Measurements from ENCODE around the gene GCSH. TPM values are rescaled to one million over a fixed set of nuclear protein-coding genes. Genes with fewer than 3 reads are reported as not detected.
"Not testable (repeated sequence)": the region's sequence is repeated elsewhere in the genome, so short reads cannot be mapped to it uniquely, and the experiment has no call there.

Gene GCSH
- total RNA-seq, 1 donor from 2014 or later = 30.0 TPM

DNA sequence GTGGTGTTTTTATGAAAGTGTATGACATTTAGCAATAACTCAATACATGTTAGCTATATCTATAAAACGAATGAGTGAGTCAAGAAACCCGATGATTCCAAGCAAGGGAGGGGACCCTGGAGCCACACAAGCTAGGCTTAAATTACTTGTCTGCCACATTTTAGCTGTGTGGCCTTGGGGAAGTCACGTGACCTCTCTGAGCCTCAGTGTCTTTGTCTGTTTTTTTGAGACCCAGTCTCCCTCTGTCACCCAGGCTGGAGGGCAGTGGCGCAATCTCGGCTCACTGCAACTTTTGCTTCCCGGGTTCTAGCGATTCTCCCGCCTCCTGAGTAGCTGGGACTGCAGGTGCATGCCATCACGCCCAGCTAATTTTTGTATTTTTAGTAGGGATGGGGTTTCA, 20.1 kb upstream of the GCSH start:
- Mint-ChIP-seq H3K27me3 (ENCODE audit: unreplicated experiment) (peaks cover 1% of the 10 kb centered on the region), H3K9me3 (ENCODE audit: unreplicated experiment) (peaks cover 6% of the 10 kb centered on the region), H3K4me1 (ENCODE audit: low read depth, unreplicated experiment) (no peaks in the 10 kb centered on the region), H3K4me3 (ENCODE audit: unreplicated experiment) (no peak overlapping the region), H3K36me3 (ENCODE audit: unreplicated experiment) (no peaks in the 10 kb centered on the region), H3K27ac (ENCODE audit: unreplicated experiment) (no peak overlapping the region)
- no peak for DNase-seq
- TF ChIP-seq CTCF (IDR thresholded peaks at IDR 0.05; ENCODE audit: partially characterized antibody, unreplicated experiment) = no peak

- no peak for TF ChIP-seq CTCF (IDR thresholded peaks at IDR 0.05; ENCODE audit: partially characterized antibody, unreplicated experiment)
- no peaks in the 10 kb centered on the region for H3K27me3 Mint-ChIP-seq (ENCODE audit: unreplicated experiment)
- no peaks in the 10 kb centered on the region for H3K36me3 Mint-ChIP-seq (ENCODE audit: unreplicated experiment)
- no peak overlapping the region for H3K27ac Mint-ChIP-seq (ENCODE audit: unreplicated experiment)
- peaks cover 8% of the 10 kb centered on the region for H3K9me3 Mint-ChIP-seq (ENCODE audit: unreplicated experiment)
- H3K4me1 Mint-ChIP-seq (ENCODE audit: low read depth, unreplicated experiment) = no peaks in the 10 kb centered on the region
- H3K4me3 Mint-ChIP-seq (ENCODE audit: unreplicated experiment) = no peak overlapping the region
- no peak for DNase-seq
Observed at GRCh38 chr16:81112453-81112852, 16.3 kb upstream of the GCSH start.

- H3K4me3 Mint-ChIP-seq (ENCODE audit: unreplicated experiment); H3K4me1 Mint-ChIP-seq (ENCODE audit: low read depth, unreplicated experiment); H3K36me3 Mint-ChIP-seq (ENCODE audit: unreplicated experiment); H3K27me3 Mint-ChIP-seq (ENCODE audit: unreplicated experiment); DNase-seq; H3K9me3 Mint-ChIP-seq (ENCODE audit: unreplicated experiment); H3K27ac Mint-ChIP-seq (ENCODE audit: unreplicated experiment): not testable (repeated sequence)
Observed at GRCh38 chr16:81109274-81109673, 13.1 kb upstream of the GCSH start.

DNA sequence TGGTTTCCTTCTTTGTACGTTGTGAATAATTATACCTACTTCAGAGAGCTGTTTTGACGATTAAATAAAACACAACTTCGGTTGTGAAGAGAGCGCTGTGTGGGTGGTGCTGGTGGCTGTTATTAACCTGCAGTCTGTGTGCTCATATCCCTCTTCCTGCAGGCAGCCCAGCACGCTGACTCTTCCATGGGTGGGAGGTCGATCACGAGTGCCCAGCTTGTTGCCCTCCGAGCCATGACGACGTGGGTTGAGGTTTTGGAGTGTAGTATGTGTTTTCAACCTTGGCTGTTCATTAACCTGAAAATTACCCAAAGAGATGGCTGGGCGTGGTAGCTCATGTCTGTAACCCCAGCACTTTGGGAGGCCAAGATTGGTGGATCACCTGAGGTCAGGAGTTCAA, 11.3 kb upstream of the GCSH start:
- H3K9me3 Mint-ChIP-seq (ENCODE audit: unreplicated experiment) = peaks cover 3% of the 10 kb centered on the region
- H3K4me3 Mint-ChIP-seq (ENCODE audit: unreplicated experiment) = no peak overlapping the region
- no peak for TF ChIP-seq CTCF (IDR thresholded peaks at IDR 0.05; ENCODE audit: partially characterized antibody, unreplicated experiment)
- H3K4me1 Mint-ChIP-seq (ENCODE audit: low read depth, unreplicated experiment) = no peaks in the 10 kb centered on the region
- H3K27ac Mint-ChIP-seq (ENCODE audit: unreplicated experiment) = peak overlapping the region; percentile 22
- no peaks in the 10 kb centered on the region for H3K27me3 Mint-ChIP-seq (ENCODE audit: unreplicated experiment)
- DNase-seq = no peak
- H3K36me3 Mint-ChIP-seq (ENCODE audit: unreplicated experiment) = no peaks in the 10 kb centered on the region

- peaks cover 1% of the 10 kb centered on the region for H3K9me3 Mint-ChIP-seq (ENCODE audit: unreplicated experiment)
- H3K27me3 Mint-ChIP-seq (ENCODE audit: unreplicated experiment) = no peaks in the 10 kb centered on the region
- H3K27ac Mint-ChIP-seq (ENCODE audit: unreplicated experiment) = no peak overlapping the region
- H3K4me3 Mint-ChIP-seq (ENCODE audit: unreplicated experiment) = no peak overlapping the region
- H3K4me1 Mint-ChIP-seq (ENCODE audit: low read depth, unreplicated experiment) = no peaks in the 10 kb centered on the region
- H3K36me3 Mint-ChIP-seq (ENCODE audit: unreplicated experiment) = no peaks in the 10 kb centered on the region
- TF ChIP-seq CTCF (IDR thresholded peaks at IDR 0.05; ENCODE audit: partially characterized antibody, unreplicated experiment) = no peak
- no peak for DNase-seq
Observed at GRCh38 chr16:81106826-81107503, 10.8 kb upstream of the GCSH start.
